Caco-2 (cell line): ENCODE data around the gene ADD1. TPM values are rescaled to one million over a fixed set of nuclear protein-coding genes. Genes with fewer than 3 reads are reported as not detected.
A peak's percentile ranks its signal among the peaks of the same experiment; 100 is the strongest.

Experiments used
- BruUV-seq: library from RNA; stranded (reverse); fragments of 400-500 nt; replicated peaks from 2 replicates; lab custom pipeline; 2021; lab: Mats Ljungman, UMichigan
- CTCF ChIA-PET: fragments of 300-600 bp; sonication (Branson Sonifier 250); formaldehyde crosslinking; loops from one replicate; lab custom pipeline; 2022; ENCODE audit warnings: antibody characterized with exemption; lab: Charles Lee
- POLR2A ChIA-PET: fragments of 300-600 bp; sonication (Branson Sonifier 250); formaldehyde crosslinking; loops from one replicate; lab custom pipeline; 2022; ENCODE audit warnings: antibody characterized with exemption; lab: Charles Lee
- DNase-seq, 2 experiments: peaks; one replicate each; pipeline versions ENCODE4 v3.0.0 to v3.0.0-alpha.2; 2020 to 2022
- H3K27me3 ChIP-seq: replicated peaks from 2 replicates; pipeline ENCODE4 v1.6.0; 2011; ENCODE audit warnings: low read length; ENCODE audit not compliant: control insufficient read depth, insufficient read depth
- H3K36me3 ChIP-seq: 2 replicates; pipeline ENCODE4 v1.5.1; 2011; ENCODE audit warnings: low read length; ENCODE audit not compliant: control insufficient read depth, insufficient read depth
- H3K4me1 ChIP-seq: fragments of 250-450 bp; sonication (Bioruptor Pico); 2 replicates; pipeline ENCODE4 v1.5.1; 2020; ENCODE audit warnings: mild to moderate bottlenecking
- H3K4me3 ChIP-seq: 2 replicates; pipeline ENCODE4 v1.5.1; 2011; ENCODE audit warnings: low read depth, mild to moderate bottlenecking, control low read depth, low read length
- H3K9me3 ChIP-seq: fragments of 250-450 bp; sonication (Bioruptor Pico); 2 replicates; pipeline ENCODE4 v1.5.1; 2020; ENCODE audit warnings: mild to moderate bottlenecking, moderate library complexity
- H3K27ac Mint-ChIP-seq: one replicate; pipeline ENCODE4 v1.8.0; 2022; ENCODE audit warnings: mixed read lengths; ENCODE audit not compliant: unreplicated experiment
- H3K27me3 Mint-ChIP-seq: one replicate; pipeline ENCODE4 v1.8.0; 2022; ENCODE audit warnings: mixed read lengths; ENCODE audit not compliant: insufficient read depth, unreplicated experiment
- H3K36me3 Mint-ChIP-seq: one replicate; pipeline ENCODE4 v1.8.0; 2022; ENCODE audit warnings: mild to moderate bottlenecking, mixed read lengths; ENCODE audit not compliant: insufficient read depth, unreplicated experiment
- H3K4me1 Mint-ChIP-seq: one replicate; pipeline ENCODE4 v1.8.0; 2022; ENCODE audit warnings: low read depth, mixed read lengths; ENCODE audit not compliant: unreplicated experiment
- H3K4me3 Mint-ChIP-seq: one replicate; pipeline ENCODE4 v1.8.0; 2022; ENCODE audit warnings: mild to moderate bottlenecking, moderate library complexity, mixed read lengths; ENCODE audit not compliant: unreplicated experiment
- H3K9me3 Mint-ChIP-seq: one replicate; pipeline ENCODE4 v1.8.0; 2022; ENCODE audit warnings: mixed read lengths; ENCODE audit not compliant: unreplicated experiment
- CTCF ChIP-seq, 2 experiments: fragments of 200-600 bp in 1 of 2; IDR thresholded peaks; 1 replicate in 1 of 2; 2 replicates in 1 of 2; pipeline versions ENCODE4 v1.5.1 to v1.8.0; 2011 to 2022; ENCODE audit warnings: antibody characterized with exemption in 1 of 2, control low read depth in 1 of 2, inconsistent platforms in 1 of 2, low read depth in 1 of 2, low read length in 1 of 2, mild to moderate bottlenecking in 1 of 2, moderate library complexity in 1 of 2; ENCODE audit not compliant: insufficient read depth in 1 of 2, severe bottlenecking in 1 of 2, unreplicated experiment in 1 of 2
- intact Hi-C: fragments of 100-400 bp; cut with micrococcal nuclease; formaldehyde crosslinking; loops from one replicate; pipeline ENCODE4 v1.10.0; 2022; ENCODE audit not compliant: unreplicated experiment
- total RNA-seq: library from RNA; stranded (reverse); gene quantifications from 2 replicates; pipeline ENCODE4 v1.2.3, GENCODE V29; 2022

The ADD1 gene
- total RNA-seq, 1 experiment from 2014 or later: 242 TPM

GRCh38 chr4:2810388-2810787 is 33.3 kb upstream of the ADD1 start:
- BruUV-seq: no TSS peak

DNA sequence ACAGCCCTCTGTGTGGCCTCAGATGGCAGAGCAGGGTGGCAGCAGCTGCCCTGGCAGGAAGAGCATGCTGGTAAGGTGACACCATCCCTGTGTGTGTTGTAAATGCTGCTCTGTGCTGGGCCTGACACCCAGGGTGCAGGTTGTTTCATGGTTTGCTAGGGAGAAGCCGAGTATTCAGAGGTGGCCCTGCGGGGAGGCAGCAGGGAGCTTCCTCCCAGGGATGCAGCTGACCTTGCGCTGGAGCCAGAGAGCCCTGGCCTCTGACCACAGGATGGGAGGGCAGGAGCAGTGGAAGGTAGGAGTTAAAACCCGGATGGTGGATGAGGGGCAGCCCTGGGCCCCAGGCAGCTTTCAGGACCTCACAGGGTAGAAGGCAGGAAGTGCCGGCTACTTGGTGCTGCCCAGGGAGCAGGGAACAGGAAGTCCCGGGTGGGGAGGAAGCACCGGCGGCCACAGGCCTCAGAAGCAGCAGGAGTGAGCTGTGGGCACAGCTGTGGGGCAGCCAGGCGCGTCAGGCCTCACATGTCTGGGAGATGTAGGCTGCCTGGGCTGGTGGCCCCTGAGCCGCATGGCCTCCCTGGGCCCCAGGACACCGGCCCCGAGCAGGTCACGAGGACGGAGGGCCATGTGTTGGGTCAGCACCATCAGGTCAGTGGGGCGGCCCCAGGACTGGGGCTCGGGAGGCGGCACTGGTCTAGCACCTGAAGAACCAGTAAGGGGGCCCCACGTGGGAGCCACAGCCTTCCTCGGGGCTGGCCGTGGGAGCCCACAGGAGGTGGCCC is 31.6 kb upstream of the ADD1 start:
- Mint-ChIP-seq H3K9me3 (no peaks in the 10 kb centered on the region), H3K27ac (peak overlapping the region; percentile 65), H3K4me1 (peaks cover 3% of the 10 kb centered on the region), H3K4me3 (no peak overlapping the region), H3K27me3 (no peaks in the 10 kb centered on the region), H3K36me3 (peaks cover 11% of the 10 kb centered on the region)
- TF ChIP-seq CTCF (IDR thresholded peaks at IDR 0.05; ENCODE audit: insufficient read depth in 1 of 2, low read depth in 1 of 2, low read length in 1 of 2, severe bottlenecking in 1 of 2, unreplicated experiment in 1 of 2): no peak
- no peak for DNase-seq
- no peaks in the 10 kb centered on the region; the same call in 1 of the 2 replicates for H3K9me3 ChIP-seq
- no TSS peak for BruUV-seq
- CTCF ChIA-PET: no interaction called here
- intact Hi-C loops: no loop called here
- H3K36me3 ChIP-seq: no peaks in the 10 kb centered on the region
- H3K4me1 ChIP-seq: no peaks in the 10 kb centered on the region
- POLR2A ChIA-PET: no interaction called here
- no peaks in the 10 kb centered on the region for H3K27me3 ChIP-seq
- H3K4me3 ChIP-seq: no peak overlapping the region

More at GRCh38 chr4:2810388-2810787, 33.3 kb upstream of the ADD1 start:
- H3K4me1 ChIP-seq: no peaks in the 10 kb centered on the region
- ChIA-PET POLR2A (no interaction called here), CTCF (no interaction called here)
- Mint-ChIP-seq H3K36me3 (peaks cover 8% of the 10 kb centered on the region), H3K9me3 (no peaks in the 10 kb centered on the region), H3K4me3 (no peak overlapping the region), H3K27me3 (no peaks in the 10 kb centered on the region), H3K4me1 (no peaks in the 10 kb centered on the region), H3K27ac (no peak overlapping the region)
- H3K9me3 ChIP-seq: no peaks in the 10 kb centered on the region
- intact Hi-C loops: no loop called here
- TF ChIP-seq CTCF (IDR thresholded peaks at IDR 0.05; ENCODE audit: insufficient read depth in 1 of 2, low read depth in 1 of 2, low read length in 1 of 2, severe bottlenecking in 1 of 2, unreplicated experiment in 1 of 2): no peak
- no peak for DNase-seq
- H3K27me3 ChIP-seq: no peaks in the 10 kb centered on the region
- H3K4me3 ChIP-seq: no peak overlapping the region
- H3K36me3 ChIP-seq: no peaks in the 10 kb centered on the region

DNA sequence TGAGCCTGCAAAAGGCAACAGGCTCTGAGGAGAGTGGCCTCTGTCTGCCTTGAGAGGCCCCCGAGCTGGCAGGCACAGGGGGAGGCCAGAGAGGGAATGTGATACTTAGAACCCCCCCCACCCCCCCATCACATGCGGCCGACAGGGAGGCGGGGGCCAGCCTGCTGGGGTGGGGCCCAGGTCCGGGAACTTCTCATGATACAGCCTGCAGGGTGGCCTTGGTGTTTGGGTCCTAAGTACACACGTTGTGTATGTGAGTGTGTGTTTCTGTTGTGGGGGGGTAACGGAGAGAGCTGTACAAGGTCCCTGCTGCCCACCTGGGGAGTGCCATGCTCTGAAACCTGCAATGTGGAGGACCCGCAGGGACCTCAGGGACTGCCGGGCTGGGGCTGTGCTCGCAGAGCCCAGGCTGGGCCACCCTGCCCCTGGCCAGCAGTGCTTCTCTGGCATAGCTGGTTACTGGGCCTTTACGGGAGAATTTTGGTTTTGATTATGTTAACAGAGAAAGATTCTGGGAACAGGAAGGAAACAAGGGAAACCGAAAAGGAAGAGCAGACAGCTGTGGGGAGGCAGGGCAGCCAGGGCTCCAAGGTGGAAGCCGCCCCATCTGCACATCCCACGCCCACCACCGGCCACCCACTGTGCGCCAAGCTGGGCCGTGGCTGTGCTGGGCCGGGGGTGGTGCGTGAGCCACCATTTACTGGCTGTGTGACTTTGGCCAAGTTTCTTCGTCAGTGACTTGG is 30.9 kb upstream of the ADD1 start:
- H3K4me1 ChIP-seq: peaks cover 6% of the 10 kb centered on the region; the same call in 1 of the 2 replicates
- ChIA-PET CTCF (no interaction called here), POLR2A (no interaction called here)
- no peaks in the 10 kb centered on the region for H3K27me3 Mint-ChIP-seq
- TF ChIP-seq CTCF (IDR thresholded peaks at IDR 0.05; ENCODE audit: insufficient read depth in 1 of 2, low read depth in 1 of 2, low read length in 1 of 2, severe bottlenecking in 1 of 2, unreplicated experiment in 1 of 2): no peak
- H3K36me3 Mint-ChIP-seq: peaks cover 14% of the 10 kb centered on the region
- intact Hi-C loops: no loop called here
- no peak overlapping the region for H3K4me3 Mint-ChIP-seq
- no TSS peak for BruUV-seq
- H3K4me1 Mint-ChIP-seq: peaks cover 7% of the 10 kb centered on the region
- no peaks in the 10 kb centered on the region for H3K27me3 ChIP-seq
- no peak overlapping the region for H3K4me3 ChIP-seq
- H3K9me3 Mint-ChIP-seq: no peaks in the 10 kb centered on the region
- H3K36me3 ChIP-seq: no peaks in the 10 kb centered on the region
- no peak overlapping the region for H3K27ac Mint-ChIP-seq
- no peak for DNase-seq
- no peaks in the 10 kb centered on the region; the same call in 1 of the 2 replicates for H3K9me3 ChIP-seq
